ENCODE measurements around the gene AFDN.

GRCh38 chr6:168000198-168001028 is 173.7 kb downstream of the AFDN start:
- no peak for TF ChIP-seq CTCF (IDR thresholded peaks at IDR 0.05)
- TF ChIP-seq POLR2A (IDR thresholded peaks at IDR 0.05): no peak
- TF ChIP-seq EP300 (IDR thresholded peaks at IDR 0.05): no peak
